ENCODE results near the gene TSR1. TPM values are rescaled to one million over a fixed set of nuclear protein-coding genes. Genes with fewer than 3 reads are reported as not detected.

TSR1 gene
- total and polyA plus RNA-seq, 9 of the 15 experiments (the other 6 are each of a cell fraction or from before 2014, with no cell fraction given): 16.4 to 87.5 (median 55.2) TPM

DNA sequence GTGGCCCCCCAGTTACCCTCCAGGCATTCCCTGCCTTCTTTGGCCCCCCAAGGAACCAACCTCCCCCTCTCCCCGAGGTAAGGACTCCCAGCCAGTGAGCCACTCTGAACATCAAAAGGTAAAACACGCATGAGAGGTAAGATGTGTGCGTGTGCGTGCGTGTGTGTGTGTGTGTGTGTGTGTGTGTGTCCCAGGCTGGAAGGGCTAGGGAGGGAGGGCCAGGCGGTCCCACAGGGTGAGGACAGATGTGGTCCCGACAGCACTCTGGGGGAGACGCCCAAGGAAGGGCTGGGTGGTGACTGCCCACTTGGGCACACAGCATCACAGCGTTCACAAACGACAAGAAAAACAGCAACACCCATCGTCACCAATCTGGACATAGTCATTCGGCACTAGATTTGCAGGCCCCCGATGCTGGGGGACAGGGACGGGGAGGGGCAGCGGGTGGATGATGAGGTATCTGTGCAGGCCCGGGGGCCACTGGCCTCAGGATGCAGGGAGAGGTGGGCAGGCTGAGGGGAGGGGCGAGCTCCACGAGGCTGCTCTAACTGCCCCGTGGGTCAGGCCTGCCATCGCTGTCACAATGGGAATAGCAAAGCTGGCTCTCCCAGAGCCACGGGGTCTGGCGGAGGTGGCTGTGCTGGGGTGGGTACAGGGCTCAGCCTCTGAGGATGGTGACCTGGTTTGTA is 48.3 kb upstream of the TSR1 start:
- ATAC-seq (no peak), FAIRE-seq (no peak), DNase-seq (ENCODE audit: extremely low read depth in 1 of 4, low spot score in 3 of 4) (no peak)
- Histone ChIP-seq H3K4me2 (ENCODE audit: insufficient read depth, low read length) (no peak overlapping the region), H2AFZ (ENCODE audit: low read depth, low read length) (no peak overlapping the region), H3K27ac (ENCODE audit: extremely low read depth, low read depth, low read length) (no peak overlapping the region), H3K36me3 (ENCODE audit: control insufficient read depth, insufficient read depth, low read length) (peaks cover 3% of the 10 kb centered on the region; the same call in 1 of the 3 replicates), H3K9me1 (ENCODE audit: control insufficient read depth, insufficient read depth, low read length) (no peaks in the 10 kb centered on the region), H3K4me3 (no peak overlapping the region), H3K27me3 (ENCODE audit: control insufficient read depth in 2 of 2, insufficient read depth in 2 of 2, low read length in 2 of 2) (no peaks in the 10 kb centered on the region), H3K9me3 (replicated peaks; ENCODE audit: control insufficient read depth, insufficient read depth, low read depth, low read length) (no peaks in the 10 kb centered on the region), H3K9ac (ENCODE audit: insufficient read depth in 1 of 2, low read depth in 2 of 2, low read length in 2 of 2) (peak overlapping the region in 1 of 2 experiments; percentile 35; a peak in 1 of 4 replicates), H3K79me2 (ENCODE audit: control insufficient read depth, insufficient read depth, low read length) (no peaks in the 10 kb centered on the region), H4K20me1 (replicated peaks; ENCODE audit: control insufficient read depth, insufficient read depth, low read length) (no peaks in the 10 kb centered on the region), H3K4me1 (replicated peaks in 1 of 2; ENCODE audit: control insufficient read depth in 2 of 2, insufficient read depth in 2 of 2, low read length in 2 of 2) (peaks cover 14 to 54% of the 10 kb centered on the region in 2 experiments)
- intact Hi-C loops (cut with micrococcal nuclease) (no loop called here), in situ Hi-C loops (cut with MboI) (no loop called here)
- 87% methylated on average over 8 of the region's 22 CpGs for WGBS (ENCODE audit: insufficient coverage, low coverage, missing lambda C conversion rate)
- TF ChIP-seq SUPT5H (IDR thresholded peaks at IDR 0.05): 0 out of 2 replicates have a peak, but pooled peaks have one; percentile 15
- no peak for TF ChIP-seq NFXL1 (CRISPR knock-in tag; IDR thresholded peaks at IDR 0.05)
- no peak for TF ChIP-seq SMARCC2 (IDR thresholded peaks at IDR 0.05; ENCODE audit: low read depth)
- ChIA-PET POLR2A (interaction anchor here (1.1 to 2.6 kb wide), 4 partner anchors 8 to 37 kb away, joined by 3 to 24 read pairs (median 5); no protein-coding TSS in a partner anchor), CTCF (ENCODE audit: low intra/inter-chr PET ratio) (interaction anchor here (5.3 kb wide), 1 partner anchor 30 kb away, joined by 78 read pairs; no protein-coding TSS in a partner anchor)
- no TSS peak for BruUV-seq (replicated peaks)

GRCh38 chr17:2383628-2384167 is 47.4 kb upstream of the TSR1 start:
- CTCF ChIA-PET (ENCODE audit: low intra/inter-chr PET ratio): interaction anchor here (0.7 to 5.3 kb wide), 2 partner anchors 31 to 130 kb away, joined by 4 to 78 read pairs; no protein-coding TSS in a partner anchor
- no peaks in the 10 kb centered on the region for H3K9me1 ChIP-seq (ENCODE audit: control insufficient read depth, insufficient read depth, low read length)
- peak; percentile 45 for ATAC-seq
- H3K27me3 ChIP-seq (ENCODE audit: control insufficient read depth in 2 of 2, insufficient read depth in 2 of 2, low read length in 2 of 2): no peaks in the 10 kb centered on the region
- H3K9me3 ChIP-seq (replicated peaks; ENCODE audit: control insufficient read depth, insufficient read depth, low read depth, low read length): no peaks in the 10 kb centered on the region
- in situ Hi-C loops (cut with MboI) (no loop called here), intact Hi-C loops (cut with micrococcal nuclease) (no loop called here)
- no peaks in the 10 kb centered on the region for H4K20me1 ChIP-seq (replicated peaks; ENCODE audit: control insufficient read depth, insufficient read depth, low read length)
- WGBS (ENCODE audit: insufficient coverage, low coverage, missing lambda C conversion rate): 23% methylated on average over 11 of the region's 11 CpGs
- peak overlapping the region; percentile 31 to 82; a peak in 2 of 4 replicates for H3K9ac ChIP-seq (ENCODE audit: insufficient read depth in 1 of 2, low read depth in 2 of 2, low read length in 2 of 2)
- POLR2A ChIA-PET: interaction anchor here (0.9 to 3.4 kb wide), 4 partner anchors 9 to 32 kb away, joined by 4 to 31 read pairs (median 14); no protein-coding TSS in a partner anchor
- peaks cover 14 to 52% of the 10 kb centered on the region in 2 experiments for H3K4me1 ChIP-seq (replicated peaks in 1 of 2; ENCODE audit: control insufficient read depth in 2 of 2, insufficient read depth in 2 of 2, low read length in 2 of 2)
- peaks cover 3% of the 10 kb centered on the region; the same call in 1 of the 3 replicates for H3K36me3 ChIP-seq (ENCODE audit: control insufficient read depth, insufficient read depth, low read length)
- H2AFZ ChIP-seq (ENCODE audit: low read depth, low read length): no peak overlapping the region
- H3K79me2 ChIP-seq (ENCODE audit: control insufficient read depth, insufficient read depth, low read length): no peaks in the 10 kb centered on the region
- H3K4me2 ChIP-seq (ENCODE audit: insufficient read depth, low read length): no peak overlapping the region; the same call in 1 of the 2 replicates
- no peak overlapping the region for H3K4me3 ChIP-seq
- no TSS peak for BruUV-seq (replicated peaks)
- peak overlapping the region; percentile 43; the same call in 1 of the 3 replicates for H3K27ac ChIP-seq (ENCODE audit: extremely low read depth, low read depth, low read length)
- FAIRE-seq: peak; percentile 54
- DNase-seq (ENCODE audit: extremely low read depth in 1 of 4, low spot score in 3 of 4): peak in 1 of 4 experiments; percentile 42
- TF ChIP-seq ZFPM2 (CRISPR knock-in tag; IDR thresholded peaks at IDR 0.05) (no peak), REST (IDR thresholded peaks at IDR 0.05; ENCODE audit: borderline replicate concordance) (peak; percentile 57; the same call in 1 of the 2 replicates), REST (CRISPR knock-in tag; IDR thresholded peaks at IDR 0.05; ENCODE audit: low read depth) (no peak)
